Measurements from ENCODE around the gene SELENOP.
A peak's percentile ranks its signal among the peaks of the same experiment; 100 is the strongest.

The SELENOP gene

GRCh38 chr5:42811591-42812446, at the start of gene SELENOP:
Gene SELENOP (minus strand): TSS chr5:42811892. CDS start chr5:42808353, 3,539 bp downstream.
- H3K4me3 ChIP-seq (ENCODE audit: low read length): peak within 1 kb of the TSS; percentile 18
- no peak for TF ChIP-seq CTCF (IDR thresholded peaks at IDR 0.05; ENCODE audit: insufficient read depth, low read depth, low read length, missing control alignments)
- DNase-seq (ENCODE audit: low read depth): no peak

GRCh38 chr5:42858687-42859086, 47.0 kb upstream of the SELENOP start:
- no peak for DNase-seq (ENCODE audit: low read depth)
- no peak for TF ChIP-seq CTCF (IDR thresholded peaks at IDR 0.05; ENCODE audit: insufficient read depth, low read depth, low read length, missing control alignments)
- no peak overlapping the region for H3K4me3 ChIP-seq (ENCODE audit: low read length)

- no peak for TF ChIP-seq CTCF (IDR thresholded peaks at IDR 0.05; ENCODE audit: insufficient read depth, low read depth, low read length, missing control alignments)
- peak; percentile 46 for DNase-seq (ENCODE audit: low read depth)
- no peak overlapping the region for H3K4me3 ChIP-seq (ENCODE audit: low read length)
Measured at GRCh38 chr5:42858031-42858643, 46.4 kb upstream of the SELENOP start.

- no peak for TF ChIP-seq CTCF (IDR thresholded peaks at IDR 0.05; ENCODE audit: insufficient read depth, low read depth, low read length, missing control alignments)
- H3K4me3 ChIP-seq (ENCODE audit: low read length): no peak overlapping the region
- DNase-seq (ENCODE audit: low read depth): no peak
Measured at GRCh38 chr5:42855811-42856210, 44.1 kb upstream of the SELENOP start.

- DNase-seq (ENCODE audit: low read depth): no peak
- H3K4me3 ChIP-seq (ENCODE audit: low read length): no peak overlapping the region
- no peak for TF ChIP-seq CTCF (IDR thresholded peaks at IDR 0.05; ENCODE audit: insufficient read depth, low read depth, low read length, missing control alignments)
Measured at GRCh38 chr5:42855386-42855785, 43.7 kb upstream of the SELENOP start.

- H3K4me3 ChIP-seq (ENCODE audit: low read length): no peak overlapping the region
- no peak for DNase-seq (ENCODE audit: low read depth)
- no peak for TF ChIP-seq CTCF (IDR thresholded peaks at IDR 0.05; ENCODE audit: insufficient read depth, low read depth, low read length, missing control alignments)
Measured at GRCh38 chr5:42854795-42855194, 43.1 kb upstream of the SELENOP start.

Data from epithelial cell of esophagus (primary cell).